Measurements from ENCODE around the gene MBP.
A peak's percentile ranks its signal among the peaks of the same experiment; 100 is the strongest.

The MBP gene

GRCh38 chr18:77082316-77082955 lies 50.1 kb downstream of the MBP start:
- DNase-seq (ENCODE audit: low read depth in 3 of 3) = no peak

- DNase-seq (ENCODE audit: low read depth in 3 of 3) = no peak
Measured at GRCh38 chr18:77081390-77081778, 51.2 kb downstream of the MBP start.

GRCh38 chr18:77079954-77080682 lies 52.5 kb downstream of the MBP start:
- DNase-seq (ENCODE audit: low read depth in 3 of 3) = no peak

- DNase-seq (ENCODE audit: low read depth in 3 of 3) = no peak
Measured at GRCh38 chr18:77079088-77079487, 53.5 kb downstream of the MBP start.

- DNase-seq (ENCODE audit: low read depth in 3 of 3) = no peak
Measured at GRCh38 chr18:77078690-77079070, 53.9 kb downstream of the MBP start.

GRCh38 chr18:77077941-77078689 lies 54.5 kb downstream of the MBP start:
- DNase-seq (ENCODE audit: low read depth in 3 of 3) = no peak

- DNase-seq (ENCODE audit: low read depth in 3 of 3) = no peak
Measured at GRCh38 chr18:77077401-77077800, 55.2 kb downstream of the MBP start.

GRCh38 chr18:77076111-77076510 lies 56.5 kb downstream of the MBP start:
- DNase-seq (ENCODE audit: low read depth in 3 of 3) = no peak

GRCh38 chr18:77074431-77074830 lies 58.2 kb downstream of the MBP start:
- DNase-seq (ENCODE audit: low read depth in 3 of 3) = no peak

- DNase-seq (ENCODE audit: low read depth in 3 of 3) = no peak
Measured at GRCh38 chr18:77073336-77074093, 59.1 kb downstream of the MBP start.

- DNase-seq (ENCODE audit: low read depth in 3 of 3) = no peak
Measured at GRCh38 chr18:77072566-77072965, 60.0 kb downstream of the MBP start.

GRCh38 chr18:77071711-77072292 lies 60.8 kb downstream of the MBP start:
- no peak for DNase-seq (ENCODE audit: low read depth in 3 of 3)

GRCh38 chr18:77071061-77071460 lies 61.5 kb downstream of the MBP start:
- DNase-seq (ENCODE audit: low read depth in 3 of 3) = no peak

GRCh38 chr18:77070627-77071026 lies 62.0 kb downstream of the MBP start:
- DNase-seq (ENCODE audit: low read depth in 3 of 3) = no peak

GRCh38 chr18:77069931-77070330 lies 62.7 kb downstream of the MBP start:
- no peak for DNase-seq (ENCODE audit: low read depth in 3 of 3)

GRCh38 chr18:77069482-77069881 lies 63.1 kb downstream of the MBP start:
- no peak for DNase-seq (ENCODE audit: low read depth in 3 of 3)

GRCh38 chr18:77068321-77069312 lies 64.0 kb downstream of the MBP start:
- DNase-seq (ENCODE audit: low read depth in 3 of 3) = no peak

- peak in 2 of 3 donors; percentile 52 to 57 for DNase-seq (ENCODE audit: low read depth in 3 of 3)
Measured at GRCh38 chr18:77067291-77068061, 65.1 kb downstream of the MBP start.

- no peak for DNase-seq (ENCODE audit: low read depth in 3 of 3)
Measured at GRCh38 chr18:77066689-77067088, 65.9 kb downstream of the MBP start.

- DNase-seq (ENCODE audit: low read depth in 3 of 3) = no peak
Measured at GRCh38 chr18:77066101-77066500, 66.5 kb downstream of the MBP start.

Data from stimulated activated CD4-positive, alpha-beta T cell treated with anti-CD3 and anti-CD28 coated beads, TNF-alpha, amount 100 ng/mL, for 48 hours (primary cell).